Fibroblast of peridontal ligament (primary cell): Measurements from ENCODE around the gene SLC2A13.
"Not testable (repeated sequence)": the region's sequence is repeated elsewhere in the genome, so short reads cannot be mapped to it uniquely, and the experiment has no call there.

Experiments used
- DNase-seq: peaks from one replicate; pipeline ENCODE4 v3.0.0-alpha.2; 2010; ENCODE audit errors: extremely low read depth

SLC2A13 gene

DNA sequence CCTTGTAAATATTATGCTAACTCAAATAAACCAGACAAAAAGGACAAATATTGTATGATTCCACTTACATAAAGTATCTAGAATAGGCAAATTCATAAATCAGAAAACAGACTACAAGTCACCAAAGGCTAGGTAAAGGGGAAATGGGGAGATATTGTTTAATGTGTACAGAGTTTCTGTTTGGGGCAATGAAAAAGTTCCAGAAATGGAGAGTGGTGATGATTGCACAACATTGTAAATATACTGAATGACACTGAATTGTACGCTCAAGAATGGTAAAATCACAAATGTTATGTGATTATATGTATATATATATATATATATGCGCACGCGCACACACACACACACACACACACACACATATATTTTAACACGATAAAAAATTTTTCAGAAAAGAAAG is 182.5 kb downstream of the SLC2A13 start:
- no peak for DNase-seq

DNA sequence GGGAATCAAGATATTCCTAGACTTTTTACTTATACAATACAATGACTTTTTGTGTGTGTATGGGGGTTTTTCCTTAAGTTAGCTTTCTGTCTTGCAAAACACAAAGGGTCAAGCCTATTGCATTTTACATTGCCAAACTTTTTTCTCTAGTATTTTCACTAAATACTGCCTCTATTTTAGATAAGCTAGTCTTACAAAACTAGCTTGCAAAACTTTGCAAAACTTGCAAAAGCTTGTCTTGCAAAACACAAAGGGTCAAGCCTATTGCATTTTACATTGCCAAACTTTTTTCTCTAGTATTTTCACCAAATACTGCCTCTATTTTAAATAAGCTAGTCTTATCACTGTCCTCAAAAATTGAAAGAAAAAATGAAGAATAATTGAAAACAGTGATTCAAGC is 183.3 kb downstream of the SLC2A13 start:
- DNase-seq: peak; percentile 58

DNA sequence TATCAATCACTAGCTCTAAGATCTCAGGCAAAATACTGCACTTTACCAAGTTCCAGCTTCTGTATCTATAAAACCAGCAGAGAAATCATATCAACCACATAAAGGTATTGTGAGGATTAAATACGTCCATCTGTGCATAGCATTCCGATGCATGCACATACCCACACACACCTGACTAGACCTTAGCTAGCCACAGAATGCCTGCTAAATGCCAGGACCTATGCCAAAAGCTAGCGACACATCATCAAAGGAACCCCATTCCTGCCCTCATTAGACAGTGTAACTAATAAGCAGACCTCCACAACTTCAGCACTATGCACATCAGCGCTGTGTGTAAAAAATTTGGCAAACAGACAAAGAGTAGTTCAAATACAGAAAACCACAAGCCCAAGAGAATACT is 185.2 kb downstream of the SLC2A13 start:
- DNase-seq: no peak

DNA sequence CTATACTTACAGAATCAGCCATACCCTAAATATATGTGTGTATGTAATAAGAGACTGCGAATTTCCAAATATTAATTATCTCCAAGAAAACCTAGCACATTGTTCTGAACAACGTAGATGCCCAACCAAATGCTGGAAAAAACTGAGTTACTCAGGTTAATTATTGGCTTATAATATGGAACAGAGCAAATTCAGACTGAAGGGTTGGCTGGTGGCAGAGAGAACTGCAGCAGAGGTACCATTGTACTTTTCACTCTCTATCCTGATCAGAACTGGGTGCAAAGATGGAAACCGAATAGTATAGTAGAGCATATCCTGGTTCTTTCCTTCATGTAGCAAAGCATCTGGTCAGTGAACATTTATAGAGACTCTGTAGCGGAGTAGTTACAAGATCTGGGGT is 185.7 kb downstream of the SLC2A13 start:
- DNase-seq: no peak

DNA sequence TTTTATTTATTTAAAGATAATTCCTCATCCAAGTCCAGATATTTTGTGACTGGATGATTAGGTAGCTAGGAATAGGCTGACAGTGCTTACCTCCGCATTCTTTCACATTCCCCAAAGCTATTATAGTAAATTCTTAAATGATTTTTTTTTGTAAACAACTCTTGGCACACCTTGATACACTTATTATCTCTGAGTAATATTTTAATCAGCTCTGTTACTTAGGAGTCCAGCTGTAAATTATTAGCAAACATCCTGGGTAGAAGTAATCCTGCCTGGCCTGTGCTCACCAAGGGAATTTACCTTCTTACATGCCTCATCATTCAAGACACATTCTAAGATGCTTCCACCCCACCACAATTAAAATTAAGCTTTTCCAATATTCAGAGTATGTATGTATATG is 186.1 kb downstream of the SLC2A13 start:
- DNase-seq: no peak

DNA sequence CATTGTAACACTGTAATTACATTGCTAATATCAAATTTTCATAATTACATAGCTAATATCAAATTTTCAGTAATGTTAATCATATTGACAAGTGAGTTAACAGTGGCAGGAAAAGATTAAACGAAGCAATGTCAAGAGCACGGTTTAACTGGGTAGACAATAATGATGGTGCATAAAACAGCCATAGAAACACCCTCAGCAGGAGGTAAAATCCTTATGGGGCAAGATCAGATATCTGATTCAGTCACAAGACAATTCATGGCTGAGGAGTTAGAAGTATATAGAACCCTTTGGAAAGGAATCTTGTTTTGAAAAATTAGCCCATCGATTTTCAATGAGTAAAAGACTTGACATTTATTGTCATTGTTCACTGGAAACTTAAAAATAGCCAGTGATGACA is 190.6 kb downstream of the SLC2A13 start:
- DNase-seq: no peak

DNA sequence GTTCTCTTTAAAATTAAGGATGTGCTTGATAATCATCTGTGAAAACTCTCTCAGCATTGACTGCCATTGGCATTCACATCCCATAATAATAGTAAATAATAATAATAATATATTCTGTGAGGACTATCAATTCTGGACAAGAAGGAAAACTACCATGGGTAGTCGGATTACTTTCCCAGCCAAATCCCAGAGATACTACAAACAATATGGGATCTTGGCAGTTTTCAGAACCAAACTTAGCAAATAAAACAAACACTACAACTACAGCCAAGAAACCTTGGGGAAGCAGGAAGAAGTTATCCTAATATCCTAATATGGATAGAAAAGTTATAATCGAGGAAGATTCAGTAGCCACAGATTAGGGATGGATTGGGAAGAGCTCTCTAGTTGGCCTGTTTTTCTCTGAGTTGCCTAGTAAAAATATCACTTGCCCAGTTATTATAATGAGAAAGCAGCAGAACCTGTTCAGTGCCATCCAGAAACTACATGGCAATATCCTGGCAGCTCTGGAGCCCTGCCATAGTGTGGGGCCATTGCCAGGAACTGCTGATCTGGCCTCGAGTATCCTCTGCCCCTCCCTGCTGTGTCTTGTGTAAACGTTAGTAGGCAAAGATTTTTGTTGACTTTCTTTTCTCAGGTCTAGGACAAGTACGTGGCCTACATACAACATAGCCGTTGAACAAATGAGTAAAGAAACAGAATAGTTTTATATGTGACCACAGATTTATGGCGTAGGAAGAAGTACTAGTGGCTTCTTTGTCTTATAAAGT is 193.5 kb downstream of the SLC2A13 start:
- no peak for DNase-seq

DNA sequence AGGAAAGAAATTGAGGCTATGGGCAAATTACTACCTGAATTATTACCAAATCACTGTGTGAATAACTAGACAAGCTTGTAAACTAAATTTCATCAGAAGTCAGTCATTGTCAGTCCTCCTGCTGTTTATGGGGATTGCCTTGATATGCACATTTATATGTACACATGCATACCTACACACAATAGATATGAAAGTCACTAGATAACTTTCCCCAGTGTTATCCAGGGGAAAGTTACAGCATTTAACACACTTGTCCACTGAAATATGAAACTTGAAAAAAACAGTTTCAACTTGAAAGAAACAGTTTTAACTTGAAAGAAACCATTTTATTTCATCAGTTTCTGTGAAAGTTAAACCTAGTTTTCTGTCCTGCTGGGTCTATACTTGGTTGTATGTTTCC is 199.6 kb downstream of the SLC2A13 start:
- DNase-seq: no peak

DNA sequence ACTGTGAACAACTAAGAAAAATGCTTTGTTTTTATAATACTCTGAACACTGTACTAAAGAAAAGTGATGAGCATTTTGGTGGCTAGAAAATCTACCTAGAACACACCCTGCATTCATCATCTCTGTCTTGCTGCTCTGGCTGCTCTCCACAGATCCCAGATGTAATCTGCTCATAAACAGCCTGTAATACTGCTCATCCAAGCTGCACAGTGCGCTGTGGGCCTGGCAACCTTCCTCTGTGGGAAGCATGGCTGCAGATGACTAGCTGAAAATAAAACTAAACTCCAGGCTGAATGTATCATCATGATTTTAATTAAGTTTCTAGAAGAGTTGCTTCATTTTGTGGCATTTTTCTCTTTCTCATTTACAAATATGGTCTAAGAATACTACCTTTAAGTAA is 200.7 kb downstream of the SLC2A13 start:
- peak; percentile 83 for DNase-seq

DNA sequence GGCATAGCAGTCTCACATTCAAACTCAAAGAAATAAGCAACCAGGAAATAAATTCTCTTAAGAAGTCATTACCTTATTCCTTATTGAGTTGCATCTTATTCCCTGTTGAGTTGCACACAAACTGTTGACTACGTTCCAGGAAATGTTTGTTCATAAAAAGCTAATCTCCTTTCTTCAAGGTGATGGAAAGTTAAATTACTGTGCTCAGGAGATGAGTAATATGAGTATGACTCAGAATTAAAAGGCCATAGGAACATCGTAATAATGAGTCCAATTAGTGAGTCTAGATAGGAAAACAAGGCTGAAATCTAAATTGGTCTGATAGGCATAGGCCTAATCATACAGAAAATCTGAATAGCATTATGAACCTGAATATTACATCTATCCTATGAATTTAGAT is 203.1 kb downstream of the SLC2A13 start:
- DNase-seq: no peak

DNA sequence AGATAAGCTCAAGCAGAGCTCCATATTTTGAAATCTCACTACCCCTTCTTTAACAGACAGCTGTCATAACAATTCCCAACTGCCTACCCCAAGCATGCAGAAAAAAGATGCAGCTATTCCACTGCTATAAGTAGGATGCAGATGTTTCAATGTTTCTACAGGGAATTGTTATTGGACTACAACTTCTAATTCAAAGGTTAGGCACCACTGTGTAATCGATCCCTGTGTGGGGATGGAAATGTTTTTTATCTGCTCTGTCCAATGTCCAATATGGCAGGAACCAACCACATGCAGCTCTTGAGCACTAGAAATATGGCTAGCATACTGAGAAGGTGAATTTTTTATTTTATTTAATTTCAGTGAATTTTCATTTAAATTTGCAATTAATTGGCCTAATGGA is 208.6 kb downstream of the SLC2A13 start:
- no peak for DNase-seq

DNA sequence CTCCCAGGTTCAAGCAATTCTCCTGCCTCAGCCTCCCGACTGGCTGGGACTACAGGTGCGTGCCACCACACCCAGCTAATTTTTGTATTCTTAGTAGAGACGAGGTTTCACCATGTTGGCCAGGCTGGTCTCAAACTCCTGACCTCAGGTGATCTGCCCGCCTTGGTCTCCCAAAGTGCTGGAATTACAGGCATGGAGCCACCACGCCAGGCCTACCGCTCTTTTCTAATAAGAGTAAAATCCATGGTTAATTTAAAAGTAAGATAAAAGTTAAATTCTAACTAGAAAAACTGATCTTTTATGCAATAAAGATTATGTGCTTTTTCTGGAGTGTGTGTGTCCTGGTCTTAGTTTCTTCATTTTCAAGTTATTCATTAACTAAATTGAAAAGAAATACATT is 212.5 kb downstream of the SLC2A13 start:
- not testable (repeated sequence) for DNase-seq

DNA sequence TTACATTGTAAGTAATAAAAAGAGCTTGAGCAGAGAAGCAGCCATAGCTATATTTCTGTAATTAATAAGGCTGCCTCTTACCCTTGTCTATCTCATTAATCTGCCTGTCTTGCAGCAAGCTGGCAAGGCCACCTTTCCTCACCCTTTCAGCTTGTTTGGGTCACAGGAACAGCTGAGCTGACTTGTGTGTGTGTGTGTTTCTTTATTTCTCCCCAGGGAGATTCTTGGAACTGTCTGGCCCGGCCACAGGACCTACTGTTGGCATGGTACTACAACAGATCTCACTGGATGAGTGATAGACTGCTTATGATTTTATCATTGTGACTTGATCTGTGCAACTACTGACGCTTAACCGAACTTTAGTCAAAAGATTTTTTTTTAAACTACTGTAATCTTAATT is 213.7 kb downstream of the SLC2A13 start:
- DNase-seq: no peak

DNA sequence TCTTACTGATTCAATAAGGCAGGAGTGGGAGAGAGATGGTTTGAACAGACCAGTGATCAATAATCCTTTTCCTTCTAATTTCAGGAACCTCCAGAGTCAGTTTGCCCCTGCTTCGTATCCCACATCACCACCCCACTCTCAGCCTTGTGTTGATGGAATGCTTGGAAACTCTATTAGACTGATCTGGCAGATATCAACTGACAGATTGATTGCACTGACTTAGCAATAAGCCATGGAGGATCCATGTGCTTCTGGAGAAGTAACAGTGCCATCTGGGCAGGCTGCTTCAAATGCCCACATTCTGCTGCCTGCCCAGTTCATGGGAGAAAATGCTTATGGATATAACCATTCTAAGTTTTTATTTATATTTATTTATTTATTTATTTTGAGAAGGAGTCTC is 218.0 kb downstream of the SLC2A13 start:
- DNase-seq: no peak

DNA sequence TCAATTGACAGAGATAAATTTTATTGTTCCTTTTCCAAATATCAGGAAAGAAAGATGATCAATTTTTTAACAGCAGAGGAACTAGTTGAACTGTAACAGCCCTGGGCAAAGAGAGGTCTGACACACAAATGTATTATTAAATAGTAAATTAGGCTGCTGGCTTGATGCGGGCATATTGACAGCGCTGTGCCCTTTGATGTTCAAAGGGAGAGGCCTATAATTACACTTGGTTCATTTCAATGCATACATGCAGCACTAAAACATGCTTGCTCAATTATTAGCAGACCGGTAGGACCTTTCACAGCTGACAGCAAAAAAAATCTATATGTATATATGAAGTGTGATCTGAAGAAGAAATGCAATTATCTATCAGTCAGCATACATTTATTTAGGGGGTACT is 219.8 kb downstream of the SLC2A13 start:
- no peak for DNase-seq

DNA sequence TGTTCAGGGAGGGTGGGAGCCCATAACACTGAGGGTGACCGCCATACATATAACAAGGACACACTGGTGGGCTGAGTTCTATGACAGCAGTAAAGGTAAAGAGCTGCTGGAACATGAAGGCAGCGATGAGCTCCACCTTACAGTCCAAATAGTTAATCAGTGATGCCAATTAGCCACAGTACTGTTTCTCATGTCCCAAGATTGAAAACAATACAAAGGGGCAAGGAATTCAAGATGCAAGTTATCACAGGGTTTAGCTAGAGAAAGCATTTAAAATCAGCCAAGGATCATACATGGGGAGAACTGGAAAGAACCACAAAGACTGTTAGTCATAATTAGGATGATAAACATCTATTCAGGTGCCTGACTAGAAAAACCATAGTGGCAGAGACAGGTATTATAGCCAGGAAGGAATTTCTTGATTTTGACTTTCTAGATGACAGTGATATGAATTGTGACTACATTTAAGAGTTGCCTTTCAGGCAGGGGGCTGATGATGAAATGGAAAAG is 221.2 kb downstream of the SLC2A13 start:
- no peak for DNase-seq

DNA sequence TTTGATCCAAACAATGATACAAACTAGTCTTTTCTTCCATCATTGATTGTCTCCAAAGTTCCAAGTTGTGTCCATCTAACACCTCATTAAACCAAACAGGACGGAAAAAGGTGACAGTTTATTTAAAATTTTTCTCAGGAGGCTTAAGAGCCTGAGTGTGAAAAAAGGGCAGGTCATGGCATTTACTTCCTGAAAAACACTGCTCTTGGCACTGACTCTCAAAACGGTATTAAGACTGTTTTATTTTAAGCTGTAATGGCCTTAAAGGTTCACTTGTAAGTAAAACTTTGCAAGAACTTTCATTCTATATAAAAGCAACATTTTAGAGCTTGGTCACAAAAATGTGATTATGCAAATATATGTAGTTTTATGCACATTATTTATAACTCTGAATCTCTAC is 222.5 kb downstream of the SLC2A13 start:
- no peak for DNase-seq

DNA sequence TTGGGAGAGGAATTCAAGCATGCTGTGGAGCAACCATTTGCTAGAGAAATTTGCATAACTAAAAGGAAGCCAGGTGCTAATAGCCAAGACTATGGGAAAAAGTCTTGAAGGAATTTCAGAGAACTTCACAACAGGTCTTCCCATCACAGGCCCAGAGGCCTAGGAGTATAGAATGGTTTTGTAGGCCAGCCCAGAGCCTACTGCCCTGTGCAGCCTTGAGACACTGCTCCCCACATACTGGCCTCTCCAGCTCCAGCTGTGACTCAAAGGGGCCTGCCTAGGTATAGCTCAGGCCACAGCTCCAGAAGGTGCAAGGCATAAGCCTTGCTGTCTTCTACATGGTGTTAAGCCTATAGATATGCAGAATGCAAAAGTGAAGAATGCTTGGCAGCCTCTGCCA is 227.1 kb downstream of the SLC2A13 start:
- no peak for DNase-seq

DNA sequence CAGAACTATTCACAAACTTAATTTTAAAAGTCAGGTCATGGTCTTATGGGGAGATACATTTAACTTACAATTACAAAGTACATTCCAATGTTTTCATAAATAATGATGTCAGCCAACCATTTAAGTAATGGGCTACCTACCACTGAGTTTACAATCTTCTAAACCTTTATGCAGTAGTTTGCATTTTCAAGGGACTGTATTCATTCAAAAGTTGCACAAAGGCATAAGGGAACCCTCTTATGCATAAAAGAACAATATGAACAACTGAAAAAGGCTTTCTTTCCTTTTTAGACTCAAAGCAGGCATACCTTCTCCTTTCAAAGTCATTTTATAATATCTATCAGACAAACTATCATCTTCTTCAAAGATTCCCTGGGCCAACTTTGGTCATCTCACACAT is 230.2 kb downstream of the SLC2A13 start:
- DNase-seq: no peak

DNA sequence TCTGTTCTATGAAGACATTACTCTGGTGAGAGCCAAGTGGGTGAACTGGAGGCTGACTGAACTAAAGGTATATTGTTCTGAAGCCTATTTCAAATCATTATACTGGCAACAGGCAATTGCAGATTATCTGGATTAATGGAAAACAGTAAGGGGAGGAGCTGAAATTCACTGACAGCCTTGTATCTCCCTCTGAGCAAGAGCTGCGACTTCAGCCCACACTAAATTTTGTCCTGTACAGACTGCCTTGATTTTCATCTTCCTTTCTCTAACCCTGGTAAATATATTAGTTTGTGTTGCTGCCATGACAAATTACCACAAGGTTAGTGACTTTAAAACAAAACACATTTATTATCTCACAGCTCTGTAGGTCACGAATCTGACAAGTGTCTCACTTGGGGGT is 231.1 kb downstream of the SLC2A13 start:
- DNase-seq: no peak

DNA sequence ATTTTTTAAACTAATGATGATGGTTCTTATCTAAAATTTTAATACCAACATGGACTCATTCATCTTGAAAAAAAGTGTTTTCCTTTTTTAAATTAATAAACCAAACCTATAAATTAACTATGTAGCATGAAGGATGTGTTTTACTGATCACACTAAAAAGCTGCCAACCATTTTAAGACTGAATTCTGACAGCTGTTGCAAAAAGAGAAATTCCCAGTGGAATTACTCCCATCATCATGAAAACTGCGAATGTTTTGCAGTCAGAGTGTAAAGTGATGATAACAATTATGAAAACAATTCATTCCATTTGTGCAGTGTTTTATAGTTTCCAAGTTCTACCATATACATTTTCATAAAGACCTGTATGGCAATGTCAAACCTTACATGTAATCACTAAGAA is 232.8 kb downstream of the SLC2A13 start:
- no peak for DNase-seq

DNA sequence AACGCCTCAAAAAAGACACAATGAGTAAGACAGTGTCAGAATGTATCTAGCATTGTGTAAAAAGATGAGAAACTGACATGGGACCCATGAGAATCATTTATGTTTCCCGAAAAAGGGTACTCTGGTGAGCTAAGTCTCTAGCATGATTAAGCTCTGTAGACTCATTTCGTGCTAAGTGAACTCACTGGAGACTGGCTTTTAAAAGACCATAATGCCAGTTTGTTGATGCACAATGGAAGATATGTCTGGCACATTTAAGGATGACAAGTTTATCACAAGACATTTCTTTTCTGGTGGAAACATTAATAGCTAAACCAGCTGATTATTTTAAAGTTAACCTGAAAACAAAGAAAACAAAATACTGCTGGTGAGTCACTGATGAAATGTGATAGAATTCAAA is 233.5 kb downstream of the SLC2A13 start:
- DNase-seq: no peak

DNA sequence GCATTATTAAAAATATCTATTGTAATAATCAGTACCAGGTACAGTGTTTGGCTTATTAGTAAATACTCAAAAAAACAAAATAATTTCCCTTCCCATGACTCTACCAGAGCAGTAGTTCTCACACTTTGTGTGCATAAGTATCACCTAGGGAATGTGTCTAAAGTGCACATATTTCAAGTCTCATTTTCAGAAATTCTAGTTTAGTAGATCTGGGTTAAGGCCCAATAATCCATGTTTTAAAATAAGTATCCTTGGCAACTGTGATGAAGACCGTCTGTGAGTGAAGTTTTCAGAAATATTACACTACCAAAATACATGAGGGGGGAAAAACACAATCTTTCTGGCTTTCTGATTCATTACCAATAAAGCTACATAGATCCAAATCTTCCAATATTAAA is 237.6 kb downstream of the SLC2A13 start:
- no peak for DNase-seq
